H9 (cell line): ENCODE results near the gene TMEM45B. TPM values are rescaled to one million over a fixed set of nuclear protein-coding genes. Genes with fewer than 3 reads are reported as not detected.
"Not testable (repeated sequence)": the region's sequence is repeated elsewhere in the genome, so short reads cannot be mapped to it uniquely, and the experiment has no call there.

ENCODE experiments used
- DNase-seq: peaks from one replicate; pipeline ENCODE4 v3.0.0-alpha.2; 2017
- H2AFZ ChIP-seq: one replicate; pipeline ENCODE4 v1.6.1; 2013; ENCODE audit warnings: mild to moderate bottlenecking, low read length, control low read depth, moderate library complexity
- H2AK5ac ChIP-seq: 2 replicates; pipeline ENCODE4 v1.6.1; 2013; ENCODE audit warnings: low read length, control low read depth, mixed read lengths; ENCODE audit not compliant: insufficient read length
- H2BK120ac ChIP-seq: one replicate; pipeline ENCODE4 v1.6.1; 2013; ENCODE audit warnings: low read depth, mild to moderate bottlenecking, low read length, control low read depth, inconsistent platforms; ENCODE audit not compliant: poor library complexity, severe bottlenecking
- H2BK12ac ChIP-seq: 2 replicates; pipeline ENCODE4 v1.6.1; 2013; ENCODE audit warnings: low read length, control low read depth, mixed read lengths, low read depth; ENCODE audit not compliant: insufficient read length
- H2BK15ac ChIP-seq: 2 replicates; pipeline ENCODE4 v1.6.1; 2013; ENCODE audit warnings: low read depth, low read length, control low read depth
- H2BK20ac ChIP-seq: one replicate; pipeline ENCODE4 v1.6.1; 2013; ENCODE audit warnings: low read depth, mild to moderate bottlenecking, low read length, control low read depth, inconsistent platforms; ENCODE audit not compliant: poor library complexity, severe bottlenecking
- H2BK5ac ChIP-seq: 2 replicates; pipeline ENCODE4 v1.6.1; 2013; ENCODE audit warnings: low read length, control low read depth, mixed read lengths; ENCODE audit not compliant: insufficient read length
- H3K14ac ChIP-seq: 2 replicates; pipeline ENCODE4 v1.6.1; 2013; ENCODE audit warnings: low read length, control low read depth; ENCODE audit not compliant: insufficient read depth
- H3K18ac ChIP-seq: 2 replicates; pipeline ENCODE4 v1.6.1; 2013; ENCODE audit warnings: low read depth, mild to moderate bottlenecking, mixed read lengths, low read length, control low read depth; ENCODE audit not compliant: insufficient read length
- H3K23ac ChIP-seq: 2 replicates; pipeline ENCODE4 v1.6.1; 2013; ENCODE audit warnings: low read length, control low read depth, mixed read lengths, low read depth; ENCODE audit not compliant: insufficient read length
- H3K23me2 ChIP-seq: 2 replicates; pipeline ENCODE4 v1.6.1; 2013; ENCODE audit warnings: low read depth, mild to moderate bottlenecking, mixed read lengths, low read length, control low read depth; ENCODE audit not compliant: insufficient read length, poor library complexity, severe bottlenecking
- H3K27ac ChIP-seq: 2 replicates; pipeline ENCODE4 v1.5.1; 2013; ENCODE audit warnings: low read length, control low read depth, mixed read lengths, low read depth; ENCODE audit not compliant: insufficient read length
- H3K27me3 ChIP-seq: 2 replicates; pipeline ENCODE4 v1.6.1; 2013; ENCODE audit warnings: low read length, control low read depth, inconsistent platforms; ENCODE audit not compliant: insufficient read depth
- H3K4ac ChIP-seq: 2 replicates; pipeline ENCODE4 v1.6.1; 2013; ENCODE audit warnings: low read depth, mild to moderate bottlenecking, control low read depth, inconsistent platforms, low read length, moderate library complexity
- H3K4me1 ChIP-seq: 2 replicates; pipeline ENCODE4 v1.6.1; 2013; ENCODE audit warnings: low read length, control low read depth, inconsistent platforms; ENCODE audit not compliant: insufficient read depth
- H3K4me2 ChIP-seq: 2 replicates; pipeline ENCODE4 v1.6.1; 2013; ENCODE audit warnings: low read length, control low read depth, mixed read lengths; ENCODE audit not compliant: insufficient read length, insufficient read depth
- H3K56ac ChIP-seq: 2 replicates; pipeline ENCODE4 v1.6.1; 2013; ENCODE audit warnings: low read depth, mild to moderate bottlenecking, mixed read lengths, low read length, control low read depth; ENCODE audit not compliant: insufficient read length
- H3K79me1 ChIP-seq: 2 replicates; pipeline ENCODE4 v1.6.1; 2013; ENCODE audit warnings: low read depth, mild to moderate bottlenecking, moderate library complexity, low read length, control low read depth, inconsistent platforms; ENCODE audit not compliant: insufficient read depth, poor library complexity, severe bottlenecking
- H3K79me2 ChIP-seq: 2 replicates; pipeline ENCODE4 v1.6.1; 2013; ENCODE audit warnings: low read length, control low read depth, inconsistent platforms; ENCODE audit not compliant: insufficient read depth
- H3K9ac ChIP-seq: 2 replicates; pipeline ENCODE4 v1.6.1; 2013; ENCODE audit warnings: low read length, control low read depth, mixed read lengths; ENCODE audit not compliant: insufficient read length; ENCODE audit errors: extremely low read depth
- H3K9me3 ChIP-seq: one replicate; pipeline ENCODE4 v1.6.1; 2013; ENCODE audit warnings: low read depth, low read length, inconsistent platforms; ENCODE audit not compliant: control insufficient read depth
- H3T11ph ChIP-seq: one replicate; pipeline ENCODE4 v1.6.1; 2013; ENCODE audit warnings: mild to moderate bottlenecking, low read length, control low read depth, inconsistent platforms
- H4K20me1 ChIP-seq: one replicate; pipeline ENCODE4 v1.6.1; 2013; ENCODE audit not compliant: control insufficient read depth, insufficient read length, insufficient read depth
- H4K5ac ChIP-seq: 2 replicates; pipeline ENCODE4 v1.6.1; 2013; ENCODE audit warnings: low read depth, mild to moderate bottlenecking, mixed read lengths, low read length, control low read depth; ENCODE audit not compliant: insufficient read length
- H4K8ac ChIP-seq: replicated peaks from 2 replicates; pipeline ENCODE4 v1.6.1; 2013; ENCODE audit warnings: low read length, control low read depth, mixed read lengths, low read depth; ENCODE audit not compliant: insufficient read length
- H4K91ac ChIP-seq: 2 replicates; pipeline ENCODE4 v1.6.1; 2013; ENCODE audit warnings: low read depth, mild to moderate bottlenecking, moderate library complexity, mixed read lengths, low read length, control low read depth; ENCODE audit not compliant: insufficient read length
- H3K27ac Mint-ChIP-seq, 3 experiments: 2 replicates in 2 of 3; 3 replicates in 1 of 3; pipeline ENCODE4 v1.8.0; 2020 to 2021; ENCODE audit warnings: mixed read lengths in 3 of 3, mild to moderate bottlenecking in 1 of 3, moderate library complexity in 1 of 3
- H3K27me3 Mint-ChIP-seq: 2 replicates; pipeline ENCODE4 v1.8.0; 2021; ENCODE audit warnings: low read depth, mild to moderate bottlenecking, moderate library complexity, mixed read lengths
- H3K36me3 Mint-ChIP-seq, 3 experiments: 2 replicates in 2 of 3; 3 replicates in 1 of 3; pipeline ENCODE4 v1.8.0; 2020 to 2021; ENCODE audit warnings: low read depth in 3 of 3, mixed read lengths in 3 of 3; ENCODE audit not compliant: insufficient read depth in 1 of 3
- H3K4me1 Mint-ChIP-seq, 2 experiments: 2 replicates each; pipeline ENCODE4 v1.8.0; 2020; ENCODE audit warnings: mixed read lengths in 2 of 2
- H3K4me3 Mint-ChIP-seq, 2 experiments: 2 replicates in 1 of 2; 3 replicates in 1 of 2; pipeline ENCODE4 v1.8.0; 2020 to 2021; ENCODE audit warnings: mild to moderate bottlenecking in 2 of 2, mixed read lengths in 2 of 2, moderate library complexity in 1 of 2
- H3K9me3 Mint-ChIP-seq, 2 experiments: 2 replicates in 1 of 2; 3 replicates in 1 of 2; pipeline ENCODE4 v1.8.0; 2020; ENCODE audit warnings: mild to moderate bottlenecking in 2 of 2, mixed read lengths in 2 of 2, moderate library complexity in 1 of 2
- CTCF ChIP-seq: fragments of 200-600 bp; sonication (generic); conservative IDR thresholded peaks from 3 replicates; pipeline ENCODE4 v1.8.0; 2021; ENCODE audit warnings: antibody characterized with exemption, mild to moderate bottlenecking
- WGBS: extraction: QIAGEN DNeasy Blood & Tissue Kit; methylation state at CpG from one replicate; pipeline ENCODE4 v1.1.7; 2013; ENCODE audit warnings: missing lambda C conversion rate, low lambda C conversion rate, mixed read lengths; ENCODE audit not compliant: insufficient read length; ENCODE audit errors: extremely low coverage; 5-methylcytosine and 5-hydroxymethylcytosine counted together
- total RNA-seq: library from RNA; stranded (reverse); gene quantifications from 2 replicates; pipeline ENCODE4 v1.2.1, GENCODE V29; 2021

Gene TMEM45B
- total RNA-seq, 1 experiment from 2014 or later, result 0.70 TPM

- no peak overlapping the region for H3K23ac ChIP-seq
- peaks cover 3% of the 10 kb centered on the region in 2 experiments; a peak in 2 of 4 replicates for H3K4me1 Mint-ChIP-seq
- H3K4me3 Mint-ChIP-seq, result no peak overlapping the region
- no peak overlapping the region for H3T11ph ChIP-seq
- no peak overlapping the region for H2BK20ac ChIP-seq
- H4K8ac ChIP-seq, result no peak overlapping the region
- H3K27me3 Mint-ChIP-seq, result peaks cover 8% of the 10 kb centered on the region
- no peak overlapping the region for H2BK5ac ChIP-seq
- H3K9me3 Mint-ChIP-seq, result peaks cover 20 to 30% of the 10 kb centered on the region in 2 experiments
- H3K9me3 ChIP-seq, result no peaks in the 10 kb centered on the region
- no peak overlapping the region for H2BK120ac ChIP-seq
- H3K4me1 ChIP-seq, result no peaks in the 10 kb centered on the region
- H3K27ac ChIP-seq, result no peak overlapping the region
- no peaks in the 10 kb centered on the region for H4K20me1 ChIP-seq
- H3K79me2 ChIP-seq, result no peaks in the 10 kb centered on the region
- no peak overlapping the region for H4K5ac ChIP-seq
- no peak overlapping the region for H3K56ac ChIP-seq
- H3K9ac ChIP-seq, result no peak overlapping the region
- H3K14ac ChIP-seq, result no peak overlapping the region
- no peak overlapping the region for H2AFZ ChIP-seq
- no peak overlapping the region for H3K4me2 ChIP-seq
- no CpG with 5 or more reads among the region's 2 CpGs for WGBS
- H3K79me1 ChIP-seq, result no peaks in the 10 kb centered on the region
- H3K27ac Mint-ChIP-seq, result no peak overlapping the region
- H4K91ac ChIP-seq, result no peak overlapping the region
- no peak overlapping the region for H3K4ac ChIP-seq
- no peaks in the 10 kb centered on the region for H3K27me3 ChIP-seq
- no peak overlapping the region for H2AK5ac ChIP-seq
- no peak for DNase-seq
- TF ChIP-seq CTCF, result no peak
- no peak overlapping the region for H3K18ac ChIP-seq
- H3K36me3 Mint-ChIP-seq, result peaks cover 2 to 6% (median 6%) of the 10 kb centered on the region in 3 experiments; a peak in 3 of 7 replicates
- H2BK15ac ChIP-seq, result no peak overlapping the region
- no peak overlapping the region for H2BK12ac ChIP-seq
- H3K23me2 ChIP-seq, result no peaks in the 10 kb centered on the region
These were observed 17.4 kb upstream of the TMEM45B start for GRCh38 chr11:129798212-129798611.

GRCh38 chr11:129800162-129800561, 15.5 kb upstream of the TMEM45B start:
- H3K9ac ChIP-seq, H3K23me2 ChIP-seq, H3K79me1 ChIP-seq, H3K27me3 ChIP-seq, H3K79me2 ChIP-seq, H3K36me3 Mint-ChIP-seq, H2BK20ac ChIP-seq, H3K56ac ChIP-seq, H4K91ac ChIP-seq, DNase-seq, H3K18ac ChIP-seq, H2AK5ac ChIP-seq, H3K4ac ChIP-seq, H4K5ac ChIP-seq, H3K9me3 ChIP-seq, H2BK120ac ChIP-seq, H3K4me3 Mint-ChIP-seq, H4K20me1 ChIP-seq, H2BK12ac ChIP-seq, H3K27ac ChIP-seq, H4K8ac ChIP-seq, H3K23ac ChIP-seq, H3K4me2 ChIP-seq, H2BK5ac ChIP-seq, H3T11ph ChIP-seq, H2BK15ac ChIP-seq, H3K14ac ChIP-seq, H3K27ac Mint-ChIP-seq, H3K4me1 ChIP-seq, H2AFZ ChIP-seq: not testable (repeated sequence)
- Mint-ChIP-seq H3K27me3 (peaks cover 12% of the 10 kb centered on the region), H3K9me3 (peaks cover 17 to 22% of the 10 kb centered on the region in 2 experiments), H3K4me1 (peaks cover 10 to 11% of the 10 kb centered on the region in 2 experiments)
- WGBS, result no CpG with 5 or more reads among the region's 1 CpG
